HepG2 (cell line): ENCODE data around the gene ANKRD40. TPM values are rescaled to one million over a fixed set of nuclear protein-coding genes. Genes with fewer than 3 reads are reported as not detected.

Experiments
- AKAP8 ChIP-seq: sonication (generic); formaldehyde crosslinking; IDR thresholded peaks from 2 replicates; pipeline ENCODE4 v1.5.1; 2020; ENCODE audit warnings: mild to moderate bottlenecking, missing genetic modification reagents
- DMAP1 ChIP-seq: IDR thresholded peaks from 2 replicates; pipeline ENCODE4 v1.6.1; 2016
- EEA1 ChIP-seq: sonication (generic); formaldehyde crosslinking; IDR thresholded peaks from 2 replicates; pipeline ENCODE4 v1.5.1; 2020; ENCODE audit warnings: mild to moderate bottlenecking, missing genetic modification reagents, borderline replicate concordance
- EED ChIP-seq: sonication (generic); formaldehyde crosslinking; IDR thresholded peaks from 2 replicates; pipeline ENCODE4 v1.5.0; 2020; ENCODE audit warnings: mild to moderate bottlenecking, missing genetic modification reagents
- EZH2 ChIP-seq: conservative IDR thresholded peaks from 2 replicates; pipeline ENCODE4 v1.6.1; 2012; ENCODE audit warnings: mild to moderate bottlenecking, low read depth, low read length, moderate library complexity
- GABPA ChIP-seq, 2 experiments: IDR thresholded peaks; 2 replicates each; pipeline ENCODE4 v1.6.1; 2011 to 2016; ENCODE audit warnings: low read depth in 2 of 2, low read length in 1 of 2, missing biosample characterization in 1 of 2, missing genetic modification characterization in 1 of 2
- HNRNPK ChIP-seq: fragments of 200-400 bp; formaldehyde crosslinking; IDR thresholded peaks from 2 replicates; pipeline ENCODE4 v1.6.1; 2018; ENCODE audit warnings: low read length, low read depth, moderate library complexity, mild to moderate bottlenecking; ENCODE audit not compliant: poor library complexity, severe bottlenecking
- MYC ChIP-seq: sonication (generic); formaldehyde crosslinking; IDR thresholded peaks from 2 replicates; pipeline ENCODE4 v1.9.0; 2021; ENCODE audit warnings: missing genetic modification reagents, borderline replicate concordance
- NFYC ChIP-seq: IDR thresholded peaks from 2 replicates; pipeline ENCODE4 v1.6.1; 2016; ENCODE audit warnings: missing genetic modification reagents, missing compliant biosample characterization
- PHF5A ChIP-seq: IDR thresholded peaks from one replicate; pipeline ENCODE4 v1.6.1; 2018; ENCODE audit warnings: low read depth, missing genetic modification reagents; ENCODE audit not compliant: unreplicated experiment
- RFX1 ChIP-seq: fragments of 450-650 bp; IDR thresholded peaks from 2 replicates; pipeline ENCODE4 v1.6.1; 2017
- TBX3 ChIP-seq: fragments of 450-650 bp; IDR thresholded peaks from 2 replicates; pipeline ENCODE4 v1.6.1; 2017; ENCODE audit warnings: antibody characterized with exemption, mild to moderate bottlenecking, inconsistent platforms, borderline replicate concordance
- TOE1 ChIP-seq: sonication (generic); formaldehyde crosslinking; IDR thresholded peaks from 2 replicates; pipeline ENCODE4 v1.4.0; 2020; ENCODE audit warnings: mild to moderate bottlenecking, missing genetic modification reagents
- ZNF274 ChIP-seq: sonication (generic); formaldehyde crosslinking; IDR thresholded peaks from 2 replicates; pipeline ENCODE4 v1.5.1; 2020; ENCODE audit warnings: mild to moderate bottlenecking, missing genetic modification reagents
- ZNF30 ChIP-seq: sonication (generic); formaldehyde crosslinking; IDR thresholded peaks from 2 replicates; pipeline ENCODE4 v1.5.0; 2020; ENCODE audit warnings: mild to moderate bottlenecking, missing genetic modification reagents
- polyA plus RNA-seq, 8 experiments: library from polyadenylated mRNA; depleted of rRNA in 3 of 8; stranded (reverse) in 7 of 8; unstranded in 1 of 8; fragments of >200 nt; fragmentation: Illumina TruSeq in 4 of 8; extraction: Trizol in 4 of 8; gene quantifications; 2 replicates each; pipeline versions ENCODE4 v1.2.1 to v1.2.3, GENCODE V29; 2011 to 2016; ENCODE audit warnings: low read depth in 4 of 8, missing spikeins in 1 of 8, mixed read lengths in 1 of 8; ENCODE audit not compliant: insufficient read depth in 1 of 8
- total RNA-seq, 5 experiments: library from RNA; depleted of rRNA; stranded (reverse); fragments of >200 nt; fragmentation: Illumina TruSeq; extraction: Trizol; gene quantifications; 2 replicates each; pipeline ENCODE4 v1.2.3, GENCODE V29; 2016; ENCODE audit warnings: low read depth in 1 of 5
- TF ChIP-seq, protein P1 (sequence below): sonication (generic); formaldehyde crosslinking; IDR thresholded peaks from 2 replicates; pipeline ENCODE4 v1.9.0; 2022; ENCODE audit warnings: missing genetic modification reagents, mild to moderate bottlenecking, borderline replicate concordance
- TF ChIP-seq, protein P2 (sequence below): sonication (generic); formaldehyde crosslinking; IDR thresholded peaks from 2 replicates; pipeline ENCODE4 v1.4.0; 2020; ENCODE audit warnings: mild to moderate bottlenecking, missing genetic modification reagents
- TF ChIP-seq, protein P3 (sequence below): sonication (generic); formaldehyde crosslinking; IDR thresholded peaks from 2 replicates; pipeline ENCODE4 v1.4.0; 2020; ENCODE audit warnings: missing genetic modification reagents

The ANKRD40 gene
- total and polyA plus RNA-seq, 2 of the 13 experiments (the other 11 are each of a cell fraction or from before 2014, with no cell fraction given), result 35.0 to 46.4 TPM

DNA sequence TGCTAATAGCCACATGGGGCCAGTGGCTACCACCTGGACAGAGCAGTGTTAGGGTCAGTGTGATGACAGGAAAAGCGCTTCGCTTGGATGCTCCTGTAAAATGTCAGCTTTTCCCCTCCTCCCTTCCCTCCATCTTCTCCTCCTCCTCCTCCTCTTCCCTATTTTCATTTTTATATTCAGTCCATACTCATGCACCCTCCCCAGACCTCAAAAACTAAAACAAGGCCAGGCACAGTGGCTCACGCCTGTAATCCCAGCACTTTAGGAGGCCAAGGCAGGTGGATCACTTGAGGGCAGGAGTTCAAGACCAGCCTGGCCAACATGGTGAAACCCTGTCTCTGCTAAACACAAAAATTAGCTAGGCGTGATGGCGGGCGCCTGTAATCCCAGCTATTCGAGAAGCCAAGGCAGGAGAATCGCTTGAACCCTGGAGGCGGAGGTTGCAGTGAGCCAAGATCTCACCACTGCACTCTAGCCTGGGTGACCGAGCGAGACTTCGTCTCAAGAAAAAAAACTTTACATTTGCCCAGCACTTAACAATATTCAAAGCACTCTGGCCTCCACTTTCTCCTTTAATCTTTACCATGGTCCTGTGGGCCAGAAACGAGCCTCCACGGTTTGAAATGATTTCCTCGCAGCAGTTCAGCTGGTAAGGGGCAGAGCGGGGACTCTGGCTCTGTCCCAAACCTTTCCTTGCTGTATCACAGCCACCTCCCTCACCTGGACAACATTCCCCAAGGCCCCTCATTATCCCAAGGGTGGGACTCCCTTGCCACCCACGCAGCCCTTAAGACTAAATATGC lies 21.8 kb downstream of the ANKRD40 start (continued):
- TF ChIP-seq, protein P1, sequence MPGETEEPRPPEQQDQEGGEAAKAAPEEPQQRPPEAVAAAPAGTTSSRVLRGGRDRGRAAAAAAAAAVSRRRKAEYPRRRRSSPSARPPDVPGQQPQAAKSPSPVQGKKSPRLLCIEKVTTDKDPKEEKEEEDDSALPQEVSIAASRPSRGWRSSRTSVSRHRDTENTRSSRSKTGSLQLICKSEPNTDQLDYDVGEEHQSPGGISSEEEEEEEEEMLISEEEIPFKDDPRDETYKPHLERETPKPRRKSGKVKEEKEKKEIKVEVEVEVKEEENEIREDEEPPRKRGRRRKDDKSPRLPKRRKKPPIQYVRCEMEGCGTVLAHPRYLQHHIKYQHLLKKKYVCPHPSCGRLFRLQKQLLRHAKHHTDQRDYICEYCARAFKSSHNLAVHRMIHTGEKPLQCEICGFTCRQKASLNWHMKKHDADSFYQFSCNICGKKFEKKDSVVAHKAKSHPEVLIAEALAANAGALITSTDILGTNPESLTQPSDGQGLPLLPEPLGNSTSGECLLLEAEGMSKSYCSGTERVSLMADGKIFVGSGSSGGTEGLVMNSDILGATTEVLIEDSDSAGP (CRISPR knock-in tag), result no peak
- TF ChIP-seq TOE1 (CRISPR knock-in tag) (0 out of 2 replicates have a peak, but pooled peaks have one; percentile 16), TBX3 (no peak), RFX1 (no peak), PHF5A (CRISPR knock-in tag) (no peak), ZNF30 (CRISPR knock-in tag) (no peak), DMAP1 (CRISPR knock-in tag) (no peak), MYC (CRISPR knock-in tag) (no peak), NFYC (no peak), EEA1 (CRISPR knock-in tag) (no peak), AKAP8 (CRISPR knock-in tag) (no peak), ZNF274 (CRISPR knock-in tag) (no peak), EED (CRISPR knock-in tag) (no peak), HNRNPK (no peak), EZH2 (no peak), GABPA (IDR thresholded peaks at IDR 0.05; ENCODE audit: low read depth, low read length) (no peak), GABPA (CRISPR knock-in tag; IDR thresholded peaks at IDR 0.05; ENCODE audit: low read depth) (no peak)
- TF ChIP-seq, protein P2, sequence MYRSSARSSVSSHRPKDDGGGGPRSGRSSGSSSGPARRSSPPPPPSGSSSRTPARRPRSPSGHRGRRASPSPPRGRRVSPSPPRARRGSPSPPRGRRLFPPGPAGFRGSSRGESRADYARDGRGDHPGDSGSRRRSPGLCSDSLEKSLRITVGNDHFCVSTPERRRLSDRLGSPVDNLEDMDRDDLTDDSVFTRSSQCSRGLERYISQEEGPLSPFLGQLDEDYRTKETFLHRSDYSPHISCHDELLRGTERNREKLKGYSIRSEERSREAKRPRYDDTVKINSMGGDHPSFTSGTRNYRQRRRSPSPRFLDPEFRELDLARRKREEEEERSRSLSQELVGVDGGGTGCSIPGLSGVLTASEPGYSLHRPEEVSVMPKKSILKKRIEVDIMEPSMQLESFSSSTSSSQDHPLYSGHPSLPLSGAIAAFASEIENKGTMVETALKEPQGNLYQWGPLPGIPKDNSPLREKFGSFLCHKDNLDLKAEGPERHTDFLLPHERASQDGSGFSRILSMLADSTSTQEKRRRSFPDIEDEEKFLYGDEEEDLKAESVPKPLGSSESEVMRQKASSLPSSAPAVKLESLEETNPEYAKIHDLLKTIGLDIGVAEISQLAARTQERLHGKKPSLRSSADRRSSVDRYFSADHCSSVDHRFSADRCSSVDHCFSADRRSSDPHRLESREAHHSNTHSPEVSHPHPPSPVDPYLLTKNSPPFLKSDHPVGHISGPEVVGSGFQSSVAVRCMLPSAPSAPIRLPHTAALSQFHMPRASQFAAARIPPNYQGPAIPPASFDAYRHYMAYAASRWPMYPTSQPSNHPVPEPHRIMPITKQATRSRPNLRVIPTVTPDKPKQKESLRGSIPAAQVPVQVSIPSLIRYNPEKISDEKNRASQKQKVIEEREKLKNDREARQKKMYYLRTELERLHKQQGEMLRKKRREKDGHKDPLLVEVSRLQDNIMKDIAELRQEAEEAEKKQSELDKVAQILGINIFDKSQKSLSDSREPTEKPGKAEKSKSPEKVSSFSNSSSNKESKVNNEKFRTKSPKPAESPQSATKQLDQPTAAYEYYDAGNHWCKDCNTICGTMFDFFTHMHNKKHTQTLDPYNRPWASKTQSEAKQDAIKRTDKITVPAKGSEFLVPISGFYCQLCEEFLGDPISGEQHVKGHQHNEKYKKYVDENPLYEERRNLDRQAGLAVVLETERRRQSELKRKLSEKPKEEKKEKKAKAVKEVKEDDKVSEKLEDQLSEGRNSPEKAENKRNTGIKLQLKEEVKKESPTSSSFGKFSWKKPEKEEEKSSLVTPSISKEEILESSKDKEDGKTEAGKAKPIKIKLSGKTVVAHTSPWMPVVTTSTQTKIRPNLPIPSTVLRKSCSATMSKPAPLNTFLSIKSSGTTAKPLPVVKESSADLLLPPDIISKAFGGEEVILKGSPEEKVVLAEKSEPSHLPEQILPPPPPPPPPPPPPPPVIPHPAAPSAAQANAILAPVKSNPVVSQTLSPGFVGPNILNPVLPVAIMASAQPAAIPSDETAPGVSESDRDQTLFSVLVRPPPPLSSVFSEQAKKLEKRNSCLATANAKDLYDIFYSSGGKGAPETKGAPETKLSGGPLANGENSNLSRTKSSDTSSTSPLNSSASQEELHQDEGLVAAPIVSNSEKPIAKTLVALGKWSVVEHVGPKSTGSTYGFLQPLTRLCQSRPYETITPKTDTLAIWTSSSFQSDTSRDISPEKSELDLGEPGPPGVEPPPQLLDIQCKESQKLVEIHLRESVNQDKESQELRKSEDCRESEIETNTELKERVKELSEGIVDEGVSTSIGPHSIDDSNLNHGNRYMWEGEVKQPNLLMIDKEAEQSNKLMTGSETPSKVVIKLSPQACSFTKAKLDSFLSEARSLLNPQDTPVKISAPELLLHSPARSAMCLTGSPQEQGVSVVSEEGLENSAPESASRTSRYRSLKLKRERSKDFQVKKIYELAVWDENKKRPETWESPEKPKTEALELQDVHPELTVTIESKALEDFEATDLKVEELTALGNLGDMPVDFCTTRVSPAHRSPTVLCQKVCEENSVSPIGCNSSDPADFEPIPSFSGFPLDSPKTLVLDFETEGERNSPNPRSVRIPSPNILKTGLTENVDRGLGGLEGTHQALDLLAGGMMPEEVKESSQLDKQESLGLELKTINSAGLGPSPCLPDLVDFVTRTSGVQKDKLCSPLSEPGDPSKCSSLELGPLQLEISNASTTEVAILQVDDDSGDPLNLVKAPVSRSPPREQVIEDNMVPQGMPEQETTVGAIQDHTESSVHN (CRISPR knock-in tag), result no peak
- TF ChIP-seq, protein P3, sequence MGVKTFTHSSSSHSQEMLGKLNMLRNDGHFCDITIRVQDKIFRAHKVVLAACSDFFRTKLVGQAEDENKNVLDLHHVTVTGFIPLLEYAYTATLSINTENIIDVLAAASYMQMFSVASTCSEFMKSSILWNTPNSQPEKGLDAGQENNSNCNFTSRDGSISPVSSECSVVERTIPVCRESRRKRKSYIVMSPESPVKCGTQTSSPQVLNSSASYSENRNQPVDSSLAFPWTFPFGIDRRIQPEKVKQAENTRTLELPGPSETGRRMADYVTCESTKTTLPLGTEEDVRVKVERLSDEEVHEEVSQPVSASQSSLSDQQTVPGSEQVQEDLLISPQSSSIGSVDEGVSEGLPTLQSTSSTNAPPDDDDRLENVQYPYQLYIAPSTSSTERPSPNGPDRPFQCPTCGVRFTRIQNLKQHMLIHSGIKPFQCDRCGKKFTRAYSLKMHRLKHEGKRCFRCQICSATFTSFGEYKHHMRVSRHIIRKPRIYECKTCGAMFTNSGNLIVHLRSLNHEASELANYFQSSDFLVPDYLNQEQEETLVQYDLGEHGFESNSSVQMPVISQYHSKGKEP (CRISPR knock-in tag), result no peak
